Stimulated activated CD4-positive, alpha-beta T cell treated with anti-CD3 and anti-CD28 coated beads, Interleukin-1b, Interleukin-23, amount 100 ng/mL, for 48 hours (primary cell): ENCODE data around the gene SBK2.
"Not testable (repeated sequence)": the region's sequence is repeated elsewhere in the genome, so short reads cannot be mapped to it uniquely, and the experiment has no call there.

Source experiments
- DNase-seq: peaks from one replicate; pipeline ENCODE4 v3.0.0-alpha.2; 2020

SBK2 gene

DNA sequence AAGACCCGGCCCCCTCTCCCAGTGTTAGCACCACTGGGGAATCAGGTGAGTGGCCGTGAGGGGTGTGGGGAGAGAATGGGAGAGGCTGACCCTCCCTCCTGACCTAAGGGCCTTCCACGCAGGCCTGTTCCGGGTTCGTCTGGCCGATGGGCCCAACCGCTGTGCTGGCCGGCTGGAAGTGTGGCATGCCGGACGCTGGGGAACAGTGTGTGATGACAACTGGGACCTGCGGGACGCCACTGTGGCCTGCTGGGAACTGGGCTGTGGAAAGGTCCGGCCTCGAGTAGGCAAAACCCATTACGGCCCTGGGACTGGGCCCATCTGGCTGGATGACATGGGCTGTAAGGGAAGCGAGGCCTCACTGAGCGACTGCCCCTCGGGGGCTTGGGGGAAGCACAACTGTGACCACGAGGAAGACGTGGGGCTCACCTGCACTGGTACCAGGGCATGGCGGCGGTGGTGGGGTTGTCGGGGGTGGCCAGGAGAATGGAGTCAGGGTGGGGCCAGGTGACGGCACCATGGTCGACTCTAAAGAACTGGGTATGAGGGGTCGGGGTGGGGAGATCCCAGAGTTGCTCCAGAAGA lies 36.5 kb downstream of the SBK2 start:
- no peak for DNase-seq

DNA sequence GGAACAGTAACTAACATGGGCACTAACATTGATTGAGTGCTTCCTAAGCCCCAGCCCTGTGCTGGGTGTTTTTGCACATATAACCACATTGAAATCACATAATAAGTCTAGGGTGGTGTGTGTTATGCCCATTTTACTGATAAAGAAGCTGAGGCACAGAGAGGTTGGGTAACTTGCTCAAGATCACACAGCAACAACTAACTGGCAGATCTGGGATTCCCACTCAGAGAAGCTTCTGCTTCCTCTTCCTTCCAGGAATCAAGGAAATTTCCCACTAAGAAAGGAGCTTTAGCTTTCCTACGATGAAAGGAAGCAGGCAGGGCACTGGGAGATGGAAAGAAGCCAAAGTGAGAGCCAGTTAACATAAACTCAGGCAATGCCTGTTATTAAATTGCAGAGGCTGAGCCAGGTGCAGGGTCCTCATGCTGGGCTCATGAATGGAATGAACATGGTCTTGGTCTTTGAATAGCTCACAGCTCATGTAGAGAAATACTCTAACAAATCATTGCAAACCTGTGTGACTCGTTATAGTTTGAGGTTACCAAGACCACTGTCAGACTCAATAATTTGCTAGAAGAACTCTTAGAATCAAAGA lies 38.6 kb downstream of the SBK2 start:
- no peak for DNase-seq

DNA sequence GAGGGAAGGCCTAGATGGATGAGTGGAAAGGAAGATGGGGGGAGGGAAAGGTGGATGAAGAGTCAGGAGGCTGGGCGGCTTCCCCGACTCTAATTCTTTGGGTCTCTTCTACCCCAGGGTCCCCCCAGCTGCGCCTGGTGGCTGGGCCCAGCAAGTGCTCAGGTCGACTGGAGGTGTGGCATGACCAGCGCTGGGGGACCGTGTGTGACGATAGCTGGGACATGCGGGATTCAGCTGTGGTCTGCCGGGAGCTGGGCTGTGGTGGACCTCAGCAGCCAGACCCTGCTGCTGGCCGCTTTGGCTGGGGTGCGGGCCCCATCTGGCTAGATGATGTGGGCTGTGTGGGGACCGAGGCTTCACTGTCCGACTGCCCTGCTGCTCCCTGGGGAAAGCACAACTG lies 39.2 kb downstream of the SBK2 start:
- DNase-seq, result no peak

DNA sequence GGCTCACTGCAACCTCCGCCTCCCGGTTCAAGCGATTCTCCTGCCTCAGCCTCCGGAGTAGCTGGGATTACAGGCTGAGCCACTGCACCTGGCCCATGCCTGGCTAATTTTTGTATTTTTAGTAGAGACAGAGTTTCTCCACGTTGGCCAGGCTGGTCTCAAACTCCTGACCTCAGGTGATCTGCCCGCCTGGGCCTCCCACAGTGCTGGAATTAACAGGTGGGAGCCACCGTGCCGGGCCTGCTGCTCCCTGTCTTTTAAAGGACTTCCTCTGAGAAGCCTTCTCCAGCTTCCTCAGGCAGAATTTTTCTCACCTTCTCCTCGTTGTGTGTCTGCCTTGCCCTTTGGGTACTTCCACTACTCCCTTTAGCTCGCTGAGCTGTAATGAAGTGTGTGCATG lies 40.1 kb downstream of the SBK2 start:
- DNase-seq, result not testable (repeated sequence)

DNA sequence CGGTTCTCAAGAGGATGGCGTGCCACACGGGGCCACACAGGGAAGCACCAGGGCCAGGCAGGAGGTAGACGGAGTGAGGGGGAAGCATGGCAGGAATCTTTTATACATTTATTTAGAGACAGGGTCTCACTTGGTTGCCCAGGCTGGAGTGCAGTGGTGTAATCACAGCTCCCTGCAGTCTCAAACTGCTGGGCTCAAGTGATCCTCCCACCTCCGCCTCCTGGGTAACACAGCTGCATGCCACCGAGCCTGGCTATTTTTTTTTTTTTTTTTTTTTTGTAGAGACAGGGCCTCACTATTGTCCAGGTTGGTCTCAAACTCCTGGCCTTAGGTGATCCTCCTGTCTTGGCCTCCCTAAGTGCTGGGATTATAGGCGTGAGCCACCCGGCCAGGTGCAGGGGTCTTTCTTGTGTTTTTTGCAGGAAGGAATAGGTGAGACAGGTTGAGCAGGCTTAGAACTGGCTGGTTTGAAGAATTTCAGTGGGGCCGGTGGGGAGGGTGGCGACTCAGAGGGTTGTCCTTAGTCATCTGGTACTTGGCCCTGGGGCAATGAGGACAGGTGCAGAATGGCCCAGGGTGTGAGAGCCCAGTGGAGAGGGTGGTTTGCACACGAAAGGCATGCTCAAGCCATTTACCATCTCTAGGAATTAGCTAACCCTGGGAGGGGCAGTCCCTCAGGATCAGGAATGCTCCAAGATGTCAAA lies 41.1 kb downstream of the SBK2 start:
- DNase-seq, result no peak

DNA sequence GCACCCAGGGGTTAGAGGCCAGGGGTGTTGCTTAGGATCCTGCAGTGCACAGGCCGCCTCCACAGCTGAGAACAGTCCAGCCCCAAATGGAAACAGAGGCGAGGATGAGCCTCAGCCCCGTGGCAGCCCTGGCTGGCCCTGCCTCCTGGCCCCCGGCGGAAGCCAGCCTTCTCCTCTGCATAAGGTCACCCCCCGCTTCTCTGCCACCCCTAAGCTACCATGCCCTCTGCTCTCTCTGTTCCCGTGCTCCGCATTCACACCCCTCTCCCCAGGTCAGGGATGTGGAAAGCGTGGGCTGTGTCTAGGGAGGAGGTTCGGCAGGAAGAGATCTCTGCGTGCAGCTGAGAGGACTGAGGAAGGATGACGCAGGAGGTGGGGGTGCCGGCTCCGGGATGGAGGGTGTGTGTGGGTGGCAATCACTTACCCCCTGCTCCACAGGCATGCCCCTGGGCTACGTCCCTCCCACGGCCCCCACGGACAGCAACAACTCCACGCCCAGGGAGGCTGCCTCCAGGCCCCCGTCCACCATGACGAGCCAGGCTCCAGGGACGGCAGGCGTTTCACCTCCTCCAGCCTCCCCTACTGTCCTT lies 42.7 kb downstream of the SBK2 start:
- no peak for DNase-seq

DNA sequence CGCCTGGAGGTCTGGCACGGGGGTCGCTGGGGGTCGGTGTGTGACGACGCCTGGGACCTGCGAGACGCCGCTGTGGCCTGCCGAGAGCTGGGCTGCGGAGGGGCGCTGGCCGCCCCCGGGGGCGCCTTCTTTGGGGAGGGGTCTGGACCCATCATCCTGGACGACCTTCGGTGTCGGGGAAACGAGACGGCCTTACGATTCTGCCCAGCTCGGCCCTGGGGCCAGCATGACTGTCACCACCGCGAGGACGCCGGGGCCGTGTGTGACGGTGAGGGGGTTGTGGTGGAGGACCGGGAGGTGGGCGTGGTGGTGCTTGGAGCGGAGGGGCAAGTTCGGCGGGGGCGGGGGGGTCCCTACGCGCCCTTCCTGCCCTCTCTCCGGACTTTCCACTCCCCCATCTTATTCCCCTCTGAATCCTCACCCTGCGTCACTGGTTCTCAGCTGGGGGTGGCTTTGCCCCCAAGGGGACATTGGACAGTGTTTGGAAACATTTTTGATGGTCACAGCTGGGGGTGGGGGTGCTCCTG lies 43.2 kb downstream of the SBK2 start:
- no peak for DNase-seq

DNA sequence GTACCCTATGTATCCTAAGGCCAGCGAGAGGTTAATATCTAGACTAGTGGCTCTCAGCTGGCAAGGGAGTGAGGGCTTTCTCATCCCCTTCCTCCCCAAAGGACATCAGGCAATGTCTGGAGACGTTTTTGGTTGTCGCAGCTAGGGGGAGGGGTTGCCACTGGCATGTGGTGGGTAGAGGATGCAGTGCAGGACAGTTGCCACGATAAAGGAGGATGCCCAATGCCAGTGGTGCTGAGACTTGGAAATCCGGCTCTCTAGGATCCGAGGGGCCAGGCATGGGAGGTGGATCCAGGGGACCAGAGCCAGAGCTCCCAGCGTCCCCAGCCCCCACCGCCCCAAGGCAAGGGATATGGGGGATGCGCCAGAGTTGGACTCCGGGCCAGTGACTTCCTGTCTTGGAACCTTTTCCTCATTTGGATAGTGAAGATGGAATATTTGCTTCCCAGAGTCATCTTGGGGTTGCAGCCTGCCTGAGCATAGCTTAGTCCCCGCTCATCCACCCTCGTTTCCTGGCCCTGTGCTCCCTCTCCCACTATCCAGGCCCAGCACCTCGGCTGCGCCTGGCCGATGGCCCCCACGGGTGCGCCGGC lies 43.8 kb downstream of the SBK2 start:
- no peak for DNase-seq

DNA sequence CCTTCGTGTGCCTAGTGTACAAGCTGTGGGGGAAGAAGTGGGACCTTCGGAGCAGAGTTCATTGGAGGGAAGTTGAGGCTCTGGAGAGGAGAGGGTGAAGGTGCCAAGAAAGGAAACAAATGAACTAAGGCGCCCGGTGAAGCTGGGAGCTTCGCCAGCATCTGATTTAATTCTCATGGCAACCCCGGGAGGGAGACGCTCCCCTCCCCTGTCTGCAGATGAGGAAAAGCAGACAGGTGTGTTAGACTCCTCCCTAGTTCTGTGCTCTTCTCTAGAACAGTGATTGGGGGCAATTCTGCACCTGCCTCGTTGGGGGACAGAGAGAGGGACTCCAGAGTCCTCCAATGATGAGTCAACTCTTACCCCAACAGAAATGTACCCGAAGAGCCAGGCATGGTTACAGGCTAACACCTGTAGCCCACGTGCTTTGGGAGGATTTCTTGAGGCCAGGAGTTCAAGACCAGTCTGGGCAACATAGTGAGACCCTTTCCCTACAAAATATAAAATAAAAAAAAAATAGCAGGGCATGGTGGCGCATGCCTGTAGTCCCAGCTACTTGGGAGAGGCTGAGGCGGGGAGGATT lies 44.5 kb downstream of the SBK2 start:
- DNase-seq, result no peak

DNA sequence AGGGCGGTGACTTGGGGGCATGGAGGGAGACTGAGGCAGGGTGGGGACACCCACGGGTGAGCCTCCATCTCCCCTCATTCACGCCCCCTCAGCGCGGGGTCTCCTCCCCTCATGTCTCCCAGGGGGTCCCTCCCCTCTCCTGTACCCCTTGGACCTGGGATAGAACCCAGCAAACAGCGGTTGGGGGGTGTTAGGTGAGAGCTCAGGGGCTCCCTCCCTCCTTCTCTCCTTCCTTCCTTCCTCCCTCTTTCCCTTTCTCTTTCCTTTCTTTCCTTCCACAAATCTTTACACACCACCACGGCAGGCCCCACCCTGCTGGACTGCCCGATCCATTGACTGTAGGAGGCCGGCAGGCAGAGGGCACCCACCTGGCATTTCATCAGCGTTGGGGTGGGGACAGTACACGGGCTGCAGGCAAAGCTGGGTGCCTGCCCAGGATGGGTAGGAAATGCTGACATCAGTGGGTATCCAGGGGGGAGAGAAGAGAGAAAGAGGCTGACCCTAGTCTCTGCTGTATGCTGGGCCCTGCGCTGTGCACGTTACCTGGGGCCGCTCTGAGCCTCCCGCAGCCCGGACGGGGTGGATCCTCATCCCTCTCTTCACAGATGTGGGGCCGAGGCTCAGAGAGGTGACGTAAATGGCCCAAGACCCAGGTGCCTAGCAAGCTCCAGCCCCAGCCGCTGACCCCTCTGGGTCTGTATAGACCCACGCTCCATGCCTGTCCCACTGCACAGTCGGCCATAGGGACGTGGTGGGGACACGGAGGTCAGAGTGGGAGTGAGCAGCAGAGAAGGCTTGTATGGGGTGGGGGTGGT lies 45.2 kb downstream of the SBK2 start:
- DNase-seq, result no peak

DNA sequence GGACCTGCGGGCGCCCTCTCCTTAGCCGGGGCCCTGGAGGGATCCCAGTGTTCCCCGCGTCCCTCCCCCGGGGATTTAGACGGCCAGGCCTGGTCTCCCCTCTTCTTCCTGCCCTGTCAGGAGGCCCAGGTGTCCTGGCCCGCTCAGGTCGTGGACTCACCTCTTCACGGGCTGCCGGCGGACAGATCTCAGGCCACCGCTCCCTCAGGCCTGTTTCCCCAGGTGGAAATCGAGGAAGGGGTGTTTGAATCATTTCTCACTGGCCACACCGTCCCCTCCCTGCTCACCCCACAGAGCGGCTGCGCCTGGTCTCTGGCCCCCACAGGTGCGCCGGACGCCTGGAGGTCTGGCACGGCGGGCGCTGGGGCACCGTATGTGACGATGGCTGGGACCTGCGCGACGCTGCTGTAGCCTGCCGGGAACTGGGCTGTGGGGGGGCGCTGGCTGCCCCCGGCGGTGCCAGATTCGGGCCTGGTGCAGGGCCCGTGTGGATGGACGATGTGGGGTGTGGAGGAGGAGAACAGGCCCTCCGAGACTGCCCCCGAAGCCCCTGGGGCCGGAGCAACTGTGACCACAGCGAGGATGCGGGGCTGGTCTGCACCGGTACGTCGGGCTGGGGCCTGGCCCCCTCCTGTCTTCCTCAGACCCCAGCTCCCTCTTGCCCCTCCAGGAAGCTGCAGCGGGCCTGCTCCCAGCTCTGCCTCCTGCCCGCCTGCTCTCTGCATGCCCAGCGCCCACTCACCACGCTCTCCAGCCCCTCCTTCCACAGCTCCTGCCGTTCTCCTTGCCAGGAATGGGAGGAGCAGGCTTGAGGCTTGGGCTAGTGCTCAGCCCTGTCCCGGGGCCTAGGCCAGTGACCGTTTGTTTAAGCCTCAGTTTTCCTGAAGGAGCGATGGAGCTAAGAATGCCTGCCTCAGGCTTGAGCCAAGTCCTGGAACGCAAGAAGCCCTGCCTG lies 46.2 kb downstream of the SBK2 start:
- DNase-seq, result no peak

DNA sequence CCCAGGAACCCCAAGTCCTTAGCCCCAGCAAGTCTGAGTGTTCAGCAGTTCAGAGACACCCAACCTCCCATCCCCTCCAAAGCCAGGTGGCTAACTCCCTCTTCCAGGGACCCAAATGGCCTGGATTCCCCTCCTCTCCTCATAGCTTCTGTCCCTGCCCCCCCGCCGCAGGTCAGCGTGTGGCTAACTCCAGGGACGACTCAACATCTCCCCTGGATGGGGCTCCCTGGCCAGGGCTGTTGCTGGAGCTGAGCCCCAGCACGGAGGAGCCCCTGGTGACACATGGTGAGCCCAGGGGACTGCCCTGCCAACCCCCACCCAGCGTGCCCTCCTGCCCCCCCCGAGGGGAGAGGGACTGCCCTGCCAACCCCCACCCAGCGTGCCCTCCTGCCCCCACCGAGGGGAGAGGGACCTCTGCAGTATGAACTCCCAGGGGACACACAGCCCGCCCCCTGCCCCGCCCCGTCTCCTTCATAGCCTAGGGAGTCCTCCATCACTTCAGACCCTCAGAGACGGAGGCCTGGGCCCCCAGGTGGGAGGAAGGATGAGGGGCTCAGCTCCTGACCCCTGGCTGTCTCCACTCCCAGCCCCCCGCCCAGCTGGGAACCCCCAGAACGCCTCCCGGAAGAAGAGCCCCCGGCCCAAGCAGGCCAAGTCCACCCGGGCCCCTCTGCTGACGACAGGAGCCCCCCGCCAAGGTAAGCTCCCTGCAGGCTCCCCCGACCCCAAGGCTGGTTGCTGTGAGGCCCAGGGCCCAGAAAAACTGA lies 47.0 kb downstream of the SBK2 start:
- DNase-seq, result no peak

DNA sequence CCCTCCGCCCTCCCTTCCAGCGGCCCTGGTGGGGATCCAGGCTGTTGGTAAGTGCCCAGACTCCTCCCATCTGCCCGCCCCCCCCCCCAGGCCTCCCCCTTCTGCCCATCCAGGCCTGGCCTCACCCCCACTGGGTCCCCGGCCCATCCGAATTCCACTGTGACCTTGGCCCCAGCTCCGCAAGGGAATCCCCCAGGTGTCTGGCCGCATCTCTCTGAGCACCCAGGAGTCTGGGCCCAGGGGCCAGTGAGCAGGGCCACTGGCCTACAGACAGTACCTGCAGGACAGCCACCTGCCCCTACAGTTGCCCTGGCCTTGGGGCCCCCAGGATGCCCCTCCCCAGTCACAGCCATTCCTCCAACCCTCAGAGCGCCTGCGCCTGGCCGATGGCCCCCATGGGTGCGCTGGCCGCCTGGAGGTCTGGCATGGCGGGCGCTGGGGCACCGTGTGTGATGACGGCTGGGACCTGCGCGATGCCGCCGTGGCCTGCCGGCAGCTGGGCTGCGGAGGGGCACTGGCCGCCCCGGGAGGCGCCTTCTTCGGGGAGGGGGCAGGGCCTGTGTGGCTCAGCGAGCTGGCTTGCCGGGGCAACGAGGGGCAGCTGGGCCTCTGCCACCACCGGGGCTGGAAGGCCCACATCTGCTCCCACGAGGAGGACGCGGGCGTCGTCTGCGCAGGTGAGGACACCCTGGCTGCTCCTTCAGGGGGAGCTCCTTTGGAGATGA lies 47.8 kb downstream of the SBK2 start:
- DNase-seq, result no peak

DNA sequence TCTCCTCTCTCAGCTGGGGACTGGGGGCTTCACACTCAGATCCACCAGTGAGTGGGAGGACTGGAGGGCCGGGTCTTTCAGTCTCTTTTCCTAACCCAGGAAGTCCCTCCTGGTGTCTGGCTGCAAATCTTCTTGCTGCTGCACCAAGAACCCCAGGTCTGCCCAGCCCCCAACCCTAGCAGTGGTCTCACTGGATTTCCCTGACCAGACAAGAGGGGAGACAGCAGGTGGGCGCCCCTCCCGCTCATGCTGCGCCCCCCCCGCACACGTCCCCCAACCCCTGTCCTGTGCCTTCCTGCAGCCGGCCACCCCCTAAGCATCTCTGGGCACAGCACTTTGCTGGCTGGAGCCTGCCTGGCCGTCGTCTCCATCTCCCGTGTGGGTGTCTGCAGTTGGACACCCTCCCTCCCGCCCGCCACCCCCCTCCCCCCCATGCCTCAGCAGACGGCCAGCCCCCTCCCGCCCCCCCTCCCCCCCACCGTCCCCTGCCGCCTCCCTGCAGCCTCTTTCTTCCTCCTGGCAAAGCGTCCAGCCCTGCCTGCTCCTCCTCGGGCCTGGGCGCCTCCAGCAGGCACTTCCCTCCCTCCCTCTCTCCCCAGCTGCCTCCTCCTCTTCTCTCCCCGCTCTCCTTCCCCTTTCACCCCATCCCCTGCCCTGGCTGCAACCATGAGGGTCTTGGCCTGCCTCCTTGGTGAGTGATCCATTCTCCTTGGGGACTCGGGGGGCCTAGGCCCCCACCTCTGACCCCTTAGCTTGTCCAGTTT lies 48.8 kb downstream of the SBK2 start, which contains the start of gene SSC5D:
SSC5D (plus strand) TSS at position 513 of the 764 bp plus-strand sequence; CDS start at position 667, 154 bp downstream.
- no peak for DNase-seq

DNA sequence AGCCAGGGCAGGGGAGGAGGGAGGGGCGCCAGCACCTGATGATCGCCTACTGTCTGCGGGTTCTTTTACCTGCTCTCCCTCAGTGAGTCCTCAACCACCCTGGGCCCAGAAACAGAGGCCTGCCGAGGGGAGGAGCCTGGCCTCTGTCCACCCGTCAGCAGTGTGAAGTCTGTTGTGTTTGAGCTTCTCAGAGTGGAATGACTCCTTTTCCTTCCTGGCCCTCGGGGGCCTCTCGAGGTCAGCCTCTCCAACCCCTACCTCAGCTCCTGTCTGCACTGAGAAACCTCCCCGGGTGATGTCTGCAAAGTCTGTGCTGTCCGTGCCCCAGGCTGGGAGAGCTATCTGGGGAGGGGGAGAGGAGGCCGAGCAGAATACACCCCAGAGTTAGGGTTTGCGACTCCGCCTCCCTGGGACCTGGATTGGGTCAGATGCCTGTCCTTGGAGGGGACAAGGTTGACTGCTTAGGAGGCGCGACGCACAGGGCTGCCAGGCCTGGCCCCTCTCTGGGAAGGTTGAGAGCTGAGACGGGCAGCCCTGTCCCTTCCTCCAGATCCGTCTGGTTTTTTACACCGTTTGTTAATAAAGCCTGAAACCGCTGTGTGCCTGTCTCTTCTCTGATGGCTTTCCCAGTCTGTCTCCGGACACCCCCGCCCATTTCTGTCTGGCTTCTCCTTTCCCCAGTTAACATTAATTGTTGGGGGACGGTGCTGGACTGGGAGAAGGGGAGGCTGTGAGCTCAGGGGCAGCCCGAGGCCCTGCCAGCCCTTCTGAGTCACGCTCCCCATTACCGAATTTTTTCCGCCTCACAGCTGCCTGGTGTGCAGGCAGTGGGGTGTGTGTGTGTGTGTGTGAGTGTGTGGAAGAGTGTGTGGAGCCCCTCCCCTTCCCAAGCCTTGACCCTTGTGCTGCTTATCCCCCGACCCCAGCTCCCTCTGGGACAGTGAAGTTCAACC lies 49.7 kb downstream of the SBK2 start:
- DNase-seq, result peak; percentile 63

DNA sequence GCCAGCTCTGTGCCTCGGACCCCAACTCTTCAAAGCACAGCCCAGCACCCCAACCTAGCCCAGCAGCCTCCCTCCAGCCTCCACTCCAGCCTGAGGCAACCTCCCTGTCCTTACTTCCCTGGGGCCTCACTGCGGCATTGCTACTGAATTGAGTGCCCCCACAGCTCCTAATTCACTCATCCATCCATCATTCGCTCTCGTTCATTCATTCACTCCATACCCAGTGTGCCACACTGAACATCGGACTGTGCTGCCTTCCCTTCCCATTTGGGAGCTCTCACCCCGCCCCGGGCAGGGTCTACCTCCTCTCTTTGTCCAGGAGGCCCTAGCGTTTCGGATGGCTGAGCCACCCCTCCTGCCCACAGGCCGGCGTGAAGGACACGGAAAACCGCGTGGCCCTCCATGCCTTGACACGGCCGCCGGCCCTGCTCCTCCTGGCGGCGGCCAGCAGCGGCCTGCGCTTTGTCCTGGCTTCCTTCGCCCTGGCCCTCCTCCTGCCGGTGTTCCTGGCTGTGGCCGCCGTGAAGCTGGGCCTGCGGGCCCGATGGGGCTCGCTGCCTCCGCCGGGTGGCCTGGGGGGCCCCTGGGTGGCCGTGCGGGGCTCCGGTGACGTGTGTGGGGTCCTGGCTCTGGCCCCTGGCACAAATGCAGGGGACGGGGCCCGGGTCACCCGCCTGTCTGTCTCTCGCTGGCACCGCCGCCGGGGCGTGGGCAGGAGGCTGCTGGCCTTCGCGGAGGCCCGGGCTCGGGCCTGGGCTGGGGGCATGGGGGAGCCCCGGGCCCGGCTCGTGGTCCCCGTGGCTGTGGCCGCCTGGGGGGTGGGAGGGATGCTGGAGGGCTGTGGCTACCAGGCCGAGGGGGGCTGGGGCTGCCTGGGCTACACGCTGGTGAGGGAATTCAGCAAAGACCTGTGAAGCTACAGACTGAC lies 50.6 kb downstream of the SBK2 start:
- DNase-seq, result no peak
